CD14-positive monocyte (primary cell): ENCODE data around the gene ISLR. TPM values are rescaled to one million over a fixed set of nuclear protein-coding genes. Genes with fewer than 3 reads are reported as not detected.

Experiments
- DNase-seq, 3 donors: peaks; one replicate each; pipeline ENCODE4 v3.0.0-alpha.2; 2011 to 2022
- H2AFZ ChIP-seq: 2 replicates; pipeline ENCODE4 v1.6.0; 2012; ENCODE audit warnings: mild to moderate bottlenecking, low read depth, low read length, inconsistent platforms; ENCODE audit not compliant: insufficient read depth, poor library complexity, severe bottlenecking
- H3K27ac ChIP-seq, 2 donors: 1 replicate in 1 of 2; 2 replicates in 1 of 2; pipeline ENCODE4 v1.5.1; 2012 to 2013; ENCODE audit warnings: low read length in 2 of 2, control low read depth in 1 of 2, inconsistent platforms in 1 of 2, low read depth in 1 of 2, mild to moderate bottlenecking in 1 of 2
- H3K27me3 ChIP-seq, 2 donors: one replicate each; pipeline versions ENCODE4 v1.6.0 to v1.6.1; 2011 to 2013; ENCODE audit warnings: low read length in 2 of 2; ENCODE audit not compliant: control insufficient read depth in 2 of 2, insufficient read depth in 2 of 2
- H3K36me3 ChIP-seq, 2 donors: replicated peaks in 1 of 2; 1 replicate in 1 of 2; 2 replicates in 1 of 2; pipeline versions ENCODE4 v1.5.1 to v1.6.1; 2012 to 2013; ENCODE audit warnings: low read length in 2 of 2, control low read depth in 1 of 2, inconsistent platforms in 1 of 2, mild to moderate bottlenecking in 1 of 2; ENCODE audit not compliant: insufficient read depth in 2 of 2, control insufficient read depth in 1 of 2
- H3K4me1 ChIP-seq, 2 donors: 1 replicate in 1 of 2; 2 replicates in 1 of 2; pipeline versions ENCODE4 v1.5.1 to v1.6.1; 2012 to 2013; ENCODE audit warnings: low read length in 2 of 2, control low read depth in 1 of 2, inconsistent platforms in 1 of 2, mild to moderate bottlenecking in 1 of 2, moderate library complexity in 1 of 2; ENCODE audit not compliant: insufficient read depth in 2 of 2, control insufficient read depth in 1 of 2
- H3K4me2 ChIP-seq: replicated peaks from 2 replicates; pipeline ENCODE3; 2012; ENCODE audit warnings: low read length, moderate library complexity, mild to moderate bottlenecking; ENCODE audit not compliant: poor library complexity, severe bottlenecking; ENCODE audit errors: extremely low read depth
- H3K4me3 ChIP-seq, 3 experiments: fragments of 200-600 bp in 1 of 3; sonication (generic) in 1 of 3; replicated peaks in 1 of 3; 1 replicate in 2 of 3; 2 replicates in 1 of 3; pipeline ENCODE4 v1.5.1; 2011 to 2013; ENCODE audit warnings: low read length in 3 of 3, mild to moderate bottlenecking in 3 of 3, control low read depth in 2 of 3, low read depth in 2 of 3, inconsistent platforms in 1 of 3, moderate library complexity in 1 of 3
- H3K79me2 ChIP-seq: 2 replicates; pipeline ENCODE4 v1.6.0; 2012; ENCODE audit warnings: mild to moderate bottlenecking, control low read depth, inconsistent platforms, low read length, moderate library complexity; ENCODE audit not compliant: insufficient read depth
- H3K9ac ChIP-seq: 2 replicates; pipeline ENCODE4 v1.6.0; 2017; ENCODE audit warnings: low read length, mild to moderate bottlenecking; ENCODE audit not compliant: insufficient read depth, poor library complexity, severe bottlenecking
- H3K9me3 ChIP-seq, 2 donors: replicated peaks in 1 of 2; 1 replicate in 1 of 2; 2 replicates in 1 of 2; pipeline versions ENCODE4 v1.5.1 to v1.6.1; 2012 to 2013; ENCODE audit warnings: low read length in 2 of 2, control low read depth in 1 of 2; ENCODE audit not compliant: control insufficient read depth in 1 of 2, insufficient read depth in 1 of 2
- H4K20me1 ChIP-seq: 2 replicates; pipeline ENCODE4 v1.6.0; 2012; ENCODE audit warnings: mild to moderate bottlenecking, low read length, control low read depth, moderate library complexity; ENCODE audit not compliant: insufficient read depth
- H3K27ac Mint-ChIP-seq, 7 donors: one replicate each; pipeline ENCODE4 v1.8.0; 2020; ENCODE audit warnings: mild to moderate bottlenecking in 7 of 7, mixed read lengths in 7 of 7, moderate library complexity in 6 of 7, inconsistent platforms in 2 of 7
- H3K27me3 Mint-ChIP-seq, 3 donors: one replicate each; pipeline ENCODE4 v1.8.0; 2021 to 2022; ENCODE audit warnings: low read depth in 3 of 3, mild to moderate bottlenecking in 3 of 3, mixed read lengths in 3 of 3, moderate library complexity in 3 of 3, inconsistent platforms in 1 of 3
- H3K36me3 Mint-ChIP-seq, 2 donors: one replicate each; pipeline ENCODE4 v1.8.0; 2020; ENCODE audit warnings: mixed read lengths in 2 of 2, inconsistent platforms in 1 of 2, mild to moderate bottlenecking in 1 of 2
- H3K4me1 Mint-ChIP-seq: one replicate; pipeline ENCODE4 v1.8.0; 2020; ENCODE audit warnings: mild to moderate bottlenecking, mixed read lengths
- H3K4me3 Mint-ChIP-seq, 2 donors: one replicate each; pipeline ENCODE4 v1.8.0; 2020; ENCODE audit warnings: mild to moderate bottlenecking in 2 of 2, mixed read lengths in 2 of 2, moderate library complexity in 1 of 2
- H3K9me3 Mint-ChIP-seq, 7 donors: one replicate each; pipeline ENCODE4 v1.8.0; 2020 to 2022; ENCODE audit warnings: mixed read lengths in 7 of 7, mild to moderate bottlenecking in 6 of 7, moderate library complexity in 6 of 7, inconsistent platforms in 2 of 7
- WGBS: methylation state at CpG from one replicate; pipeline ENCODE4 v1.1.5; 2013; ENCODE audit warnings: missing lambda C conversion rate; ENCODE audit not compliant: insufficient coverage; 5-methylcytosine and 5-hydroxymethylcytosine counted together
- intact Hi-C, 2 donors: fragments of 100-400 bp; cut with micrococcal nuclease; formaldehyde crosslinking; loops; one replicate each; pipeline versions ENCODE4 v1.15.0 to v1.15.1; 2023
- polyA plus RNA-seq, 3 donors: library from polyadenylated mRNA; depleted of rRNA in 1 of 3; unstranded in 2 of 3; stranded (reverse) in 1 of 3; fragments of 300-500 nt in 2 of 3; fragments of >200 nt in 1 of 3; fragmentation: Illumina TruSeq in 2 of 3; gene quantifications; 1 replicate in 2 of 3; 2 replicates in 1 of 3; pipeline ENCODE4 v1.2.3, GENCODE V29; 2012 to 2021
- TF ChIP-seq, protein P1 (sequence below): fragments of 200-600 bp; IDR thresholded peaks from one replicate; pipeline ENCODE4 v1.8.0; 2022; ENCODE audit warnings: antibody characterized with exemption, mild to moderate bottlenecking

ISLR gene
- polyA plus RNA-seq, 3 donors: not detected

DNA sequence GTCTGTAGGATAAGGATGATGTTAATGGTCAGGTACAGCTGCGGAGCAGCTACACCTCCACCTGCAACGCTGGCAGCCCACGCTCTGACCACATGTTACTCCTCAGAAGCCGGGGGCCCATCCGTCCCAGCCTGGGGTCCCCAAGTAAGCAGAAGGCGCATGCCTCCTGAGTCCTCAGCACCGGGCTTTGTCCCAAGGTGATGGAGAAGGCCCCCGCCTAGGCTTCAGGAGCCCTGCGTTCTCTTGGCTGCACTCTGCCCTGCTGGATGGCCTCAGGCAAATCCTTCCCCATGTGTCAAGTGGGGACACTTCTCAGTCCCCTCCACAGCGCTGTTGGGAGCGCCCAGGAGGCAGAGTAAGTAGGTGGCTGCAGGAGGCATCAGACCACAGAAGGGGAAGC lies 14.7 kb downstream of the ISLR start:
- Mint-ChIP-seq H3K27me3 (peaks cover 0 to 3% (median 2%) of the 10 kb centered on the region in 3 donors), H3K36me3 (no peaks in the 10 kb centered on the region), H3K9me3 (no peaks in the 10 kb centered on the region), H3K4me1 (no peaks in the 10 kb centered on the region), H3K27ac (no peak overlapping the region), H3K4me3 (no peak overlapping the region)
- DNase-seq: no peak
- Histone ChIP-seq H3K9ac (no peak overlapping the region), H4K20me1 (no peaks in the 10 kb centered on the region), H3K79me2 (no peaks in the 10 kb centered on the region), H3K4me3 (no peak overlapping the region), H2AFZ (no peak overlapping the region), H3K27me3 (no peaks in the 10 kb centered on the region), H3K4me2 (no peak overlapping the region), H3K9me3 (no peaks in the 10 kb centered on the region), H3K4me1 (no peaks in the 10 kb centered on the region), H3K27ac (no peak overlapping the region), H3K36me3 (no peaks in the 10 kb centered on the region)
- intact Hi-C loops: no loop called here
- 96% methylated on average over 9 of the region's 11 CpGs for WGBS
- TF ChIP-seq, protein P1, sequence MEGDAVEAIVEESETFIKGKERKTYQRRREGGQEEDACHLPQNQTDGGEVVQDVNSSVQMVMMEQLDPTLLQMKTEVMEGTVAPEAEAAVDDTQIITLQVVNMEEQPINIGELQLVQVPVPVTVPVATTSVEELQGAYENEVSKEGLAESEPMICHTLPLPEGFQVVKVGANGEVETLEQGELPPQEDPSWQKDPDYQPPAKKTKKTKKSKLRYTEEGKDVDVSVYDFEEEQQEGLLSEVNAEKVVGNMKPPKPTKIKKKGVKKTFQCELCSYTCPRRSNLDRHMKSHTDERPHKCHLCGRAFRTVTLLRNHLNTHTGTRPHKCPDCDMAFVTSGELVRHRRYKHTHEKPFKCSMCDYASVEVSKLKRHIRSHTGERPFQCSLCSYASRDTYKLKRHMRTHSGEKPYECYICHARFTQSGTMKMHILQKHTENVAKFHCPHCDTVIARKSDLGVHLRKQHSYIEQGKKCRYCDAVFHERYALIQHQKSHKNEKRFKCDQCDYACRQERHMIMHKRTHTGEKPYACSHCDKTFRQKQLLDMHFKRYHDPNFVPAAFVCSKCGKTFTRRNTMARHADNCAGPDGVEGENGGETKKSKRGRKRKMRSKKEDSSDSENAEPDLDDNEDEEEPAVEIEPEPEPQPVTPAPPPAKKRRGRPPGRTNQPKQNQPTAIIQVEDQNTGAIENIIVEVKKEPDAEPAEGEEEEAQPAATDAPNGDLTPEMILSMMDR: no peak

DNA sequence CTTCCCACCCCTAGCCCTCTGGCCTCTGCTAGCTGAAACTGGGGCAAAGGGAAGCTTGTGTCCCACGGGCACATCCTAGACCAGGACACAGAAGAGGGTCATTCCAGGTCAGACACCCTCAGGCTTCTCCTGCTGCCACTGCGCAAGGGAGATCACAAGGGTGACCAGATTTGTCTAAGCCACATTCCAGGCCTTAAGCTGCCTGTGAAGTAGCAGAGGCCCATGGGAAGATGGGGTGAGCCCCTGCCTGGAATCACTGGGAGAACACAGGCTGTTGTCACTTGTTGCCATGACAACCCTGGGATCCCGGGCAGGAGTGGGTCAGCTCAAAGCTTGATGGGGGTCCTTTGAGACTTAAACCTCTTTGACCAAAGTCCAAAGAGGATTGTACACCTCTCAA lies 18.3 kb downstream of the ISLR start:
- WGBS: 93% methylated on average over 3 of the region's 3 CpGs
- H3K36me3 Mint-ChIP-seq: no peaks in the 10 kb centered on the region

More for the DNA sequence above, 18.3 kb downstream of the ISLR start:
- Histone ChIP-seq H3K9me3 (no peaks in the 10 kb centered on the region), H3K4me1 (peaks cover 6% of the 10 kb centered on the region in 2 donors), H3K4me3 (no peak overlapping the region), H3K27ac (no peak overlapping the region), H4K20me1 (no peaks in the 10 kb centered on the region), H3K36me3 (no peaks in the 10 kb centered on the region), H3K4me2 (no peak overlapping the region), H2AFZ (no peak overlapping the region), H3K27me3 (no peaks in the 10 kb centered on the region), H3K79me2 (no peaks in the 10 kb centered on the region), H3K9ac (no peak overlapping the region)
- Mint-ChIP-seq H3K4me3 (no peak overlapping the region), H3K9me3 (no peaks in the 10 kb centered on the region), H3K4me1 (peaks cover 5% of the 10 kb centered on the region), H3K27me3 (peaks cover 1 to 2% (median 2%) of the 10 kb centered on the region in 3 donors), H3K27ac (no peak overlapping the region)
- TF ChIP-seq, protein P1: no peak
- intact Hi-C loops: no loop called here
- DNase-seq: no peak
